Measurements from ENCODE around the gene ZNF423.

DNA sequence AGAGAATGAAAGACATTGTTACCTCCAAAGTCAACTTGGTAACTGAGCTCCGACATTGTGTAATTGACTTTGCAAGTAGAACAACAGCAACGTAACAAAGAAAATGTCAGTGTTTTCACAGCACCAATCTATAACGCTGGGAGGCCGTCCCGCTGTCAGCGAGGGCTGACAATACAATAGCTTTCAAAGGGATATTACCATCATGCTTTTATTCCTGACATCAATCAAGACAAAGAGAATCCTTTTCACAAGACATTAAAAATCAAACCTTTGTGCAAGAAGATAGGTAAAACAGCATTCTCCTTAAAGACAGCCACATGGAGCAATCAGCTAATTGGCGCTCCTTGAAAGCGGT is 6.2 kb downstream of the ZNF423 start:
- TF ChIP-seq CTCF (IDR thresholded peaks at IDR 0.05) (no peak), POLR2A (IDR thresholded peaks at IDR 0.05) (no peak)
